NCI-H748 treated with DMSO at 0.1 percent for 48 hours (cell line): ENCODE results near the gene MAPT.
"Not testable (repeated sequence)": the region's sequence is repeated elsewhere in the genome, so short reads cannot be mapped to it uniquely, and the experiment has no call there.

ENCODE experiments used
- DNase-seq: peaks from one replicate; lab custom pipeline; 2025; lab: John Stamatoyannopoulos, UW

The MAPT gene

DNA sequence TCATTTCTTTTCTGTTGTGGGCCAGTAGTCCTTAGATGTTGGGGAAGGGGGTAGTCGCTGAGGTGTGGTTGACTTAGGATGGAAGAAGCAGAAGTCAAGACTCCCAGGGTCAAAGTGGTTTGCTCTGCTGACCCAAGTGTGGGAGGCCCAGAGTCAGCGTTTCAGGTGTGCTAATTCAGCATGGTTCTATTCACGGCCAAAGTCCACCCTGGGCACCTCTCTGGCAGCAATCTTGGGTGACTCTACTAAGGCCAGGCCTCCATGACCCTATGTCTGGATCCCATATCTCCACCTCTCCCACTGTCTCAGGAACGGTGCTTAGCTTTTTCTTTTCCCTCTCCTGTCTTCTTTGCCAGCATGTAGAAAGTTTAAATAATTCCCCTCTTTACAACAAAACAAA is 32.9 kb downstream of the MAPT start:
- DNase-seq: no peak

DNA sequence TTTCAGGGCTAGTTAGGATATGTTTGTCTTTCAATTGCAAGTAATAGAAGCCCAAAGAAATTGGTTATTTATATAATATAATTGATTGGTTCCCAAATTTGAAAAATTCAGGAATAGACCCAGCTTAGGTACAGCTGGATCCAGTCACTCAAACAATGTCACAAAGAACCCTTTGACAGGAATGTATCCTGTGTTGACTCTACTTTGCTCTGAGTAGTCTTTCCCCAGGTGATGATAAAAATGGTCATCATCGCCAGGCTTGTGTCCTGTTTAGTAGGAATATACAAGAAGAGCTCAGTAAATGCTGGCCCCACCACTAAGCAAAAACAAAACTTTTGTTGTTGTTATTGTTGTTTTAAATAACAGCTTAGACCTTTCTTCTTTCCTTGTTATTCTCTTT is 35.0 kb downstream of the MAPT start:
- no peak for DNase-seq

DNA sequence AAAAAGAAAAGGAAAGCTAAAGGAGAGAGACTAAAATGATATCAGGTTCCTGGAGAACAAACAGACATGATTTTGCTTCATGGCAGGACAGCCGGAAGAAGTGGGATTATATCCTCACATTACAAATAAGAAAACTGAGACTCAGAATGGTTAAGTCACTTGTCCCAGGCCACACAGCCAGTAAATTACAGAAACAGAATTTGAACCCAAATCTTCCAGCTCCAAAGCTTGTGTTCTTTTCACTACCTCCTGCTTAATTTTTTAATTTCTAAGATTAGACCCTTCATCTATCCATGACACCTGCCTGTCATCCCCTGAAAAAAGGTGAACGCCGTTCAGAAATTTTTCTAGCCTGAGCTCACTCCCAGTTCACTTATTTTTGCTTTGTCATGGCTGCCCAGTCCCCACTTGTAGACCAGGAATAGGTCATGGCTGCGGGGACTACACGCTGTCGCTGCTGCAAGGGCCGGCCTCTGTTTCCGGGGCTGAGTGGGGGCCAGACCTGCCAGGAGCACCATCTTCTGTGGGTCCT is 36.1 kb downstream of the MAPT start:
- no peak for DNase-seq

DNA sequence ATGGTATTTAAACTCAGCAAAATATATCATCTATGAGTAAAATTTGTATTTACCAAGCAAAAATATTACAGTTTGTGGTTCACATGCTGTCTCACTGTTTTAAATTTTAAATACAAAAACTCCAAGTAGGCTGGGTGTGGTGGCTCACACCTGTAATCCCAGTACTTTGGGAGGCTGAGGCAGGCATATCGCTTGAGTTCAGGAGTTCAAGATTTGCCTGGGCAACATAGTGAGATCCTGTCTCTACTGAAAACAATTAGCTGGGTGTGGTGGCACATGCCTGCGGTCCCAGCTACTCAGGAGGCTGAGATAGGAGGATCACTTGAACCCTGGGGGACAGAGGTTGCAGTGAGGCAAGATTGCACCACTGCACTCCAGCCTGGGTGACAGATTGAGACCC is 37.3 kb downstream of the MAPT start:
- DNase-seq: no peak

DNA sequence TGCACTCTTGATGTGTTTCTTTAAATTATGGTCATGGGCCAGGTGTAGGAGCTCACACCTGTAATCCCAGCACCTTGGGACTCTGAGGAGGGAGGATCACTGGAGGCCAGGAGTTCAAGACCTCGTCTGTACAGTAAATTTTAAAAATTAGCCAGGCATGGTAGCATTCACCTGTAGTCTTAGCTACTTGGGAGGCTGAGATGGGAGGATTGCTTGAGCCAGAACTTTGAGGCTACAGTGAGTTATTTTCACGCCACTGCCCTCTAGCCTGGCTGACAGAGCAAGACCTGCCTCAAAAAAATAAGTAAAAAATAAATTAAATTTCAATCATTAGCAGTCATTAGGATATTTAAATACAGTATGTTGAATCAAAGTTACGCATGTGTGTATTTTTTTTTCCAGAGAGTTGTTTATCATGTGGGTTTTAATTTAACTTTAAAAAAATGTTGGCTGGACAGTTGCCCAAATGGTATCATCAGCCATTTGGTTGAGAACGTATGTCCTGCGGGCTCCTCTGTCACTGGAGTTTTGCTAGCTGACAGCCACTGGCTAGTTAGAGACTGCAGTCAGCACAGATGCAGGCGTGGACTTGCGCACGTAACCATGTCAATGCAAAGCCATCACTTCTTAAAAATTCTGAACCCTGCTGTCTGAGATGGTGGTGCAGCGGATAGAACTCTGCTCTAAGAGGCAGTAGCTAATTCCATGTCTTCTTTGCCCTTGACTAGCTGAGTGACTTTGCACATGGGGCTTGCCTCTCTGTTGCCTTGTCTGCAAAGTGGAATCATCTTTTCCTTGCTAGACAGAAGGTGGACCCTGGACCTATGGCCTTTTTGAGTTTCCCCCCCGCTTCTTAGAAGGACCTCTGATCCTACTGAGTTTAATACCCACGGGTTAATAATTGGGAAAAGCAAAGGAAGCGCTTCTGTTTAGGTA is 40.0 kb downstream of the MAPT start:
- DNase-seq: no peak

DNA sequence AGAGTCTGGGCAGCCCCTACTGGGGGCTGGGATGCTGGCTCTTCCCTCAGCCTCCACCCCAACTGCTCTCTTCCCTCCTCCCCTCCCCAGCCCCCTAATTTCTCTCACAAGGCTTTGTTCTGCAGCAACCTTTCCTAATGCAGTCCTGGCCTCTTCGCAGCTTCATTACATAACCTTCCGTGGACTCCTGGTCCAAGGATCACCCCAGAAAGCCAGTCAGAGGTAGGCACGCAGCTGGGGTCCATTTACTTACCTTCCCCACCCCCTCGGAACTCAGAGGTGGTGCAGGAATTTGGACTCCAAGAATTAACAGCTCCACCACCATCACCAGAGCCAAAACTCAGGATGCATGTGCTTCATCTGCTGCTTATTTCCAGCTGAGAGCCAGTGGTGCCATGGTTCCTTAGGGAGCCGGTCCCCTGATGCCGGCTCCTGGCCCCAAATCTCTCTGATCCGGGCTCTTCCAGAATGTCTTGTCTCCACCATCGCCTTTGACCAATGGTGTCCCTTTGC is 40.9 kb downstream of the MAPT start:
- DNase-seq: no peak

DNA sequence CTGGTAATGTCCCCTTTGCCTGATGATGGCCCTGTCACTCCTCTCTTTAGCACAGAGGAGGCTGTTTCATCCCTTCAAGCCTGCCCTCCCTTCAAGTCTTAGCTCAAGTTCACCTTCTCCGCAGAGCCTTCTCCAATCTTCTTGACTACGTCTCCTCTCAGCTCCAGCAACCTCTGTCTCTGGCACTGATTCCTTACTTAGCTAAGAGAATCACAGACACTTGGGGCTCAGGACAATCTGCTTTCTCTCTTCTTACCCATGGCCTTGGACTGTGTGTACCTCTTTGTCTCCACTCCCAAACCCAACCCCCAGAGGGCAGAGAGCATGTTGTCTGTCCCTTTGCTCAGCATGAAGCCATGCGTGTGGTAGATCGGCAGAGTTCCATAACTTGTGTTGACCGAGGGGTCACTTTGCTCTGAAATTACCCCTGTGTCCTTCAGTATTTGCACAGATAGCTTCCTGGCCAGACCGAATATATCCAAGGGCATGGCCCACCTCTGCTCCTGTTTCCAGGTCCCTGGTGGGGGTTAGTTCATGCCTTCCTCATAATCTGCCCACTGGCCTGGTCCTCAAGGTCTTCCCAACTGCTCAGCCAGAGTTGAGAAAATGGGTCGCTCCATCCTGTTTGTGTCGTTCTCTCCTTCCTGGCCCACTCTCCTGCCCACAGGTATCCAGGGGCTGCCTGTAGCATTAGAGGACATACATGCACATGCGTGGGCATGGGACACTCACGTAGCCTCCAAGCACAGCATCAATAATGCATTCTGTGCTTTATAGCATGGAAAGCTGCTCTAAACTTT is 41.6 kb downstream of the MAPT start:
- no peak for DNase-seq

DNA sequence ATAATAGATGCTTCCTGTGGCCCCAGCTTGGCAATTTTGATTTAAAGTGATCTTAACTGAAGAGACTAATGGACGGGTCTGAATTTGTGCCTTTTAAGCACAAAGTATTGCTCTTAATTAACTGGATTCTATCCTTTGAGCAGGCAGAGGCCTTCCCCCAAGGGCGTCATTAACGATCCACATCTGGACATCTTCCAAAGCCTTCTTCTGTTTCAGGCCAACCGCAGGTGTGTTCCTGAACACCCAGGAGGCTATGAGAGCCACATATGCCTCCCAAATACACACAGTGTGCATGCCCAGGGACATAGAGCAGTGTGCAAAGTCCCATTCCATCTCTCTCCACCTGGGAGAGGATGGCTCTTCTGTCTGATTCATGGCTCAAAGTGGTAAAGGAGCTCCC is 42.3 kb downstream of the MAPT start:
- no peak for DNase-seq

DNA sequence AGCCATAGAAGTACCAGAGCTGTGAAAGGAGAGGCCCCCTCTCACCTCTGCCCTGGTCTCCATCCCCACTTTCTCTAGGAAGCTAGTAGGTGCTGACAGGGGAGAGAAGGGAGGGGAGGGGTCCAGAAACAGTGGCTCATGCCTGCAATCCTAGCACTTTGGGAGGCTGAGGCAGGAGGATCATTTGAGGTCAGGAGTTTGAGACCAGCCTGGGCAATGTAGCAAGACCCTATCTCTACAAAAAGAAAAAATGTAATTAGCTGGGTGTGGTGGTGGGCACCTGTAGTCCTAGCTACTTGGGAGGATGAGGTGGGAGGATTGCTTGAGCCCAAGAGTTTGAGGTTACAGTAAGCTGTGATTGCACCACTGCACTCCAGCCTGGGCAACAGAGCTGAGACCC is 42.8 kb downstream of the MAPT start:
- DNase-seq: not testable (repeated sequence)

DNA sequence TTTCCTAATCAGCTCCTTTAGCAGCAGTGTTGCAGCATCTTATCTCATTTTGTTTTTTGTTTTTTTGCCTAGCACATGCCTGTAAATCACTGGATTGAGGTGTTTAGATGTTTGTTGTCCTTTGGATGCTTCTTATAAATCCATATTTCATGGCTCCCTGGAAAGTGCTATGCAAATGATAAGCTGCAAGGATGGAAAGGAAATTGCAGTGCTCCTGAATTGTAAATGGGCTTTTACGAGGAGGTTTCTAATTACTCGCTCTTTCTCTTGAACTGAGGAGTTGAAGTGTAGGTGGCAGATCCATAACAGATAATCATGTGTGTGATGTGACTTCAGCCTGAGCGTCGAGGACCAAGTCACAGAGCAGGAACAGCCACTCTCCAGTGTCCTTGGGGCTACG is 45.0 kb downstream of the MAPT start:
- DNase-seq: no peak

DNA sequence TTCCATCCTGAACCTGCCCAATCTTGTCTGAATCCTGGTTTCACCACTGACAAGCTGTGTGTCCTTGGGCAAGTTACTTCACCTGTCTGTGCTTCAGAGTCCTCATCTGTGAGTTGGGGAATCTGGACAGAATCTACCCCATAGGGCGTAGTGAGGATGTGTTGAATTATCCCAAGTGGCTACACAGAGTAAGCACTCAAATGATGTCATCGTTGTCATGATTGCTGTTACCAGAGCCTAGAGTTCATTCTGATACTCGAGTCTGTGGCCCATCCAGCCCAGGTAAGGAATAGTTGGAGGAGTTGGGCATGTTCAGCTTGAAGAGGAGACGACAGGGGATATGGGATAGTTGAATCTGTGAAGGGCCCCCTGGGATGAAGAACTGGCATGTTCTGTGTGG is 45.9 kb downstream of the MAPT start:
- DNase-seq: no peak

DNA sequence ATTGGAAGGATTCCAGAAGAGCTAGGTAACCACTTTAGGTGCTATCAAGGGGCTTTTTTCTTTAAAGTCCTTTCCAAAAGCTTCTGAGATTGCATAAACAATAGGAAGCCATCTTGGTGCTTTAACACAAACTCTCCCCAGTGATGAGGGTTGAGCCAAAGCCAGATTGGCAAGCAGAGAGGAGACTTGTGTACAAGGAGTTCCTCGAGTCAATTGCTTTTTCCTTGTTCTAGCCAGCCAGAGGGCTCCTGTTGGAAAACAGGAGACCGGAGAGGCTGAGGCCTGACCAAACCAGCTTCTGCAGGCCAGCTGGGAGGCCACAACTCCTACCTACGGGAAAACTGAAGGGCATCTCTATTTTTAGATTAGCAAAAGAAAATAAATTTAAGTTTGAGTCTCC is 46.5 kb downstream of the MAPT start:
- no peak for DNase-seq

DNA sequence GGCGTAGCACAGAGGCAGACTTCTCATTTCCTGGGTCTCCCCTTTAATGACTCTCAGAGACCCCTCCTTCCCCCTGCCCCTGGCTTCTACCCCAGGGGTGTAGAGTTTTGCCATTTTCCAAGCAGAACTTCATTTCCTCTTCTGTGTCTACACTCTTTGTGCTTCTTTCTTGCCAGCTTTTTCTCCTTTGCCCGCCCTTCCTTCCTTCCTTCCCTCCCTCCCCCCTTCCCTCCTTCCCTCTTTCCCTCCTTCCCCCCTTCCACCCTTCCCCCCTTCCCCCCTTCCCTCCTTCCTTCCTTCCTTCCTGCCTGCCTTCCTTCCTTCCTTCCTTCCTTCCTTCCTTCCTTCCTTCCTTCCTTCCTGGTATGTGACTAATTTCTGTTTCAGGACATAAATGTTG is 47.0 kb downstream of the MAPT start:
- no peak for DNase-seq

DNA sequence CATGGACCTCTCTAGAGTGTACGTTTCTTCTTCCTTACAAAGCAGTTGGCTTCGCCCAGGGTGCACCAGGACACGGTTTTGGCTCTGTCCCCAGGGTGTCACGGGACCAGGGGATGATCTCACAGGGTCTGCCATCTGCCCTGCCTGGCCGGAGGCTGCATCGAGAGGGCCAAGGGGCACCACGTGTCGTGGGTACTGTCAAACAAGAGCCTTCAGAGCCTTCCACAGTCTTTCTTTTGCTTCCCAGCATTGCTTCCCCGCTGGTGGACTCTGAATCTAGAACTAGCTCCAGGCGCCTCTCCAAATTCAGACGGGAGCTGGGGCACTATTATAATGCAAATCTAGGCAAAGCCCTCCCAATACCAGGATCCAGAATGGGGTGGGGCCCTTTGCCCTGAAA is 47.9 kb downstream of the MAPT start:
- no peak for DNase-seq

DNA sequence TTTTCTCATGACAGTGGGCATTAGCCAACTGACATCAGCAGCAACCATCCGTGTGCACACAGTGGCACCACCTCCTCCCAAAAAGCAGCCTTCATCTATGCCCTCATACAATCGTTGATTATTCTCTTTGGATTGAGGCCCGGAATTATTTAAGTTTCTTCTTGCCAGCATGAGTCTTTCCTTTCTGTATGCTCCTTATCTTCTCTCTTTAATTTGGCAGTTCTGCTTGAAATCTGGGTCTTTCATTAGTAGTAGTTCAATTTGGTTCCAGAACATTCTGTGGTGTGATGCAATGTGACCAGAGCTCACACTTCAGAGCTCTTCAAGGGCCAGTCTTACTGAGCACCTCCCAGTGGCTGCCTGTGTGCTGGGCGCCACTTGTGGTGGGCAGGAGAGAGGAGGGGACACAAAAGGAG is 52.5 kb downstream of the MAPT start:
- no peak for DNase-seq

DNA sequence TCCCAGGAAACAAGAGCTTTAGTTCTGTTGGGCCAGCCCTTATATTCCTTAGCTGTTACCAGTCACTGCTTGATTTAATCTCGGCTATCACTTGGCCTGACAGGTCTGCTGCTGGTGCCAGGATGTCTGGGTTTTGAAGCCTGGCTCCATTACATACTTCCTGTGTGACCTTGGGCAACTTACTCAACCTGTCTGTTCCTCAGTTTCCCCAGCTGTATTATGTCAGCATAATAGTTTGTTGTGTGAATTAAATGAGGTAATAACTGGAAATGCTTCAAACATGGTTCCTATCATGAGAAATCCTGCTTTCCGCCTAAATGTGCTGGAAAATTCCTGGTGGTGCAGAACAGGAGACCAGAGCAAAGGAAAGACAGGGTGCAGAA is 54.1 kb downstream of the MAPT start:
- DNase-seq: no peak

DNA sequence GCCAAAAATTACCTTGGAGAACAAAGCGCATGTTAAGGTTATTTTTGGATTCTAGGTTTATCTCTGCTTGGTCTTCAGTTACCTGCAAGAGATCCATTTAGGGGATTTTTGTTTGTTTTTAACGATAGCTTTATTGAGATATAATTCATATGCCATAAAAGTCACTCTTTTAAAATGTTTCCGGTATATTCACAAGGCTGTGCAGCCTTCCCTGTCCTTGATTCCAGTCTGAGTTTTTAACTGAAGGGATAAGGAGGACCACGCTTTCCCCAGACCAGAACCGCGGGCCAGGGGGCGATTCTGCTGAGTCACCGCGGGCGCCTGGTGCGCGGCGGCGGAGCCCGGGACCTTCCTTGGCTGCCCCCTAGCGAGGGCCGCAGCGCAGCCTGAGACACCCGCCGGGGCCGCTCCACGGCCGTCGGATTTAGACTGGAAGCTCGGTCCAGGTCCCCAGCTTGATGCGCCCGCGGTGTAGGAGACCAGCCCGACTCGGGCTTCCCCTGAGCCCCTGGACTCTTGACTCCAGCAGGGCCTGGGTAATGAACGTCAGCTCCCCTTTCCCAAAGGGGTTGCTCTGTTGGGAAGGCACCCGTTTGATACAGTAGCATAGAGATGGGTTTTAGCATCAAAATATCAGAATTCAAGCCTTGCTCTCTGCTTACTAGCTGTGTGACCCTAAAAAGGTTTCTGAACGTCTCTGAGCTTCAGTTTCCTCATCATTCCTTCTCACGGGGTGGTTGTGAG is 54.7 kb downstream of the MAPT start:
- no peak for DNase-seq

DNA sequence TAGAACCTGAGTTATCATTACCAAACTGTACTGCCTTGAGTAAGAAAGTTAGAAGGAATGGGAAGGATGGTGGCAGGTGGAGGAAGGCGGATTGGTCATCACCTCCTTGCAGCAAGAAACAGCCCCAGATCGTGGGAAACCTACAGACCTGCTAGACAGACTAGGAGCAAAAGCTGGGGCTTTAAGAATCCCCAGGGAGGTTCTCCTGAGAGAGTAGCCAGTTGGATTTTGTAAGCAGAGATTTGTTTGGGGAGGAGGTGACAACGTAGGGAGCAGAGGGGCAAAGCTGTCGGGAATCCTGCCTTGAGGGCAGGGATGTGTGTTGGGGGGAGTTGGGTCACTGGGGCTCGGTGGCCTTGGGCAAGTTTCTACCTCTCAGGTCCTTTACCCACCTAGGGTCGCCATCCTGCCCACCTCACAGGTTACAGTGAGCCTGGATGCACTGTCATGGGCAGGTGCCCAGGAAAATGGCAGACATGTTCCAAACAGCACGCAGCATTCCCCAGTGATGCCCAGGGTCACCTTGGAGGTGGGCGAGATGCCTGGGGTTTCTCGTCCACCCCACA is 55.5 kb downstream of the MAPT start:
- DNase-seq: no peak

DNA sequence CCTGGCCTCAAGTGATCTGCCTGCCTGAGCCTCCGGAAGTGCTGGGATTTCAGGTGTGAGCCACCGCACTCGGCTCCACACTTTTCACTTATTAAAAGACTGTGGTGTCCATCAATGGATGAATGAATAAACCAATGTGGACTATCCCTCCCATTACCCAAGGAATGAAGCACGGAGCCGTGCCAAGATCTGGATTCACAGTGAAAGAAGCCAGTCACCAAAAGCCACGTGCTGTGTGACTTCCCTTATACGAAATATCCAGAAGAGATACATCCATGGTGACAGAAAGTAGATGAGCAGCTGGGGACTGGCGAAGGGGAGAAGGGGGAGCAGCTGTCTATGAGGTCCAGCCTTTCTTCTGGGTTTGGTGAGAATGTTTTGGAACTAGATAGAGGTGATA is 56.5 kb downstream of the MAPT start:
- DNase-seq: no peak

DNA sequence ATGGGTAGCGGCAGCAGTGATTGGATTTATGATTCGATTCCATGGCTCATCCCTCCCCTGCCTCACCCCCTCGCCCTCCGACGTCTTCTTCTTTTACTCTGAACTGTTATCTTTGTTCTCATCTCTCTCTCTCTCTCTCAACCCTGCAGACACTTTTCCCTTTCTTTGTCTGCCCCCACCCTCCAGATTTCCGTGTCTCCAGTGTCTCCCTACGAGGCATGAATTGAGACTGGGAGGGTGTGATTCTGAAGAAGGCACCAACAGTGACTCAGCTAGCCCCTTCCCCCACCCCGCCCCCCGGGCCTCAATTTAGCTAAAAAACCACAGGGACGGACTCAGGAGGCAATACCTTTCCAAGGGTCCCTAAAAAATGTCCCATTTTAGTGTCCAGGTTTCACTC is 57.0 kb downstream of the MAPT start:
- no peak for DNase-seq

DNA sequence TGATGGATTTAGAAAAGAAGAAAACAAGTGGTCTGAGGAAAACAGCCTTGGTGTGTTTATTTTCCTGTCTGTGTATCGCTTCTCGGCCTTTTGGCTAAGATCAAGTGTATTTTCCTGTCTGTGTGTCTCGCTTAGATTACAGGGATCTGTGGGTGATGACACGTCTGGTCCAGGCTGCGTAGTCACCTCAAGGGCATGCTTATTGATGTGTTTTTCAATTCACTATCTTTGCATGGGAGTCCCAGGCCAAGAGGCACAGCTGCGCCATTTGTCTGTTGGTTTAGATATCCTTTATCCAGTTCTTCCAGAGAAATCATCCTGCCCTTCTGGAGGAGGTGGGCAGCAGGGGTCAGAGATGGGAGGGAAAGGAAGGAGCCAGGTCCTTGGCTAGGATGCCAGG is 57.6 kb downstream of the MAPT start:
- no peak for DNase-seq

DNA sequence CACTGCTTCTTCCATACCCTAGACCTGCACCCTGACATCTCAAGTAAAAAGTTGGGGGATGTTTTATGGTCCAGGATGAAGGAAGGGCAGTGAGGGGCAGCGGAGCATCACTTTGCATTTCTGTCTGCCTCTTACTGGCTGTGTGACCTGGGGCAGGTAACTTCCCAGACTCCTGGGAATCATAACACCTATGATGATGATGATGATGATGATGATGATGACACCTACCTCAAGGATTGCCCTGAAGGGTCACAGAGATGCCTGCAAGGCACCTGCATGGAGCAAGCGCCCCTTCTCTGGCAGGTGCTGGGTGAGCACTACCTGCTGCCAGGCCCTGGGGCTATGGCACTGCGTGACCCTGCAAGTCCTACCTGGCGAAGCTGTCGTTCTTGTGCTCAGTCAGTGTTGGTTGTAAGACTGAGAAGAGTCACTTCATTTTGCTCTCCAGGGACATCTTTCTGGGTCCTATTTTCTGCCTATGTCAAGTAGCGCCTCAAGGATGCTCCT is 58.5 kb downstream of the MAPT start:
- no peak for DNase-seq
